BLaER1 (cell line): ENCODE results near the gene CHCT1.

Experiments
- H3K27ac ChIP-seq: shearing (Covaris generic); formaldehyde crosslinking; 2 replicates; pipeline ENCODE4 v1.8.1; 2022
- H3K27me3 ChIP-seq: shearing (Covaris generic); formaldehyde crosslinking; 2 replicates; pipeline ENCODE4 v1.8.1; 2022
- H3K36me3 ChIP-seq: shearing (Covaris generic); formaldehyde crosslinking; 2 replicates; pipeline ENCODE4 v1.8.1; 2022
- H3K4me1 ChIP-seq: shearing (Covaris generic); formaldehyde crosslinking; 2 replicates; pipeline ENCODE4 v1.8.1; 2022
- H3K4me2 ChIP-seq: shearing (Covaris generic); formaldehyde crosslinking; 2 replicates; pipeline ENCODE4 v1.8.1; 2022
- H3K4me3 ChIP-seq: shearing (Covaris generic); formaldehyde crosslinking; 2 replicates; pipeline ENCODE4 v1.8.1; 2022
- H3K9ac ChIP-seq: shearing (Covaris generic); formaldehyde crosslinking; 2 replicates; pipeline ENCODE4 v1.8.1; 2022
- H3K9me3 ChIP-seq: shearing (Covaris generic); formaldehyde crosslinking; 2 replicates; pipeline ENCODE4 v1.8.1; 2022
- H4K20me1 ChIP-seq: shearing (Covaris generic); formaldehyde crosslinking; 2 replicates; pipeline ENCODE4 v1.8.1; 2022
- Cebpa-rat ChIP-seq: shearing (Covaris generic); IDR thresholded peaks from 2 replicates; pipeline ENCODE4 v1.8.1; 2022

The CHCT1 gene

GRCh38 chr17:60439501-60439900, 17.2 kb downstream of the CHCT1 start:
- H3K4me1 ChIP-seq: no peaks in the 10 kb centered on the region
- no peaks in the 10 kb centered on the region for H3K9me3 ChIP-seq
- no peak overlapping the region for H3K9ac ChIP-seq
- no peak for TF ChIP-seq Cebpa-rat
- H3K27ac ChIP-seq: no peak overlapping the region
- H3K27me3 ChIP-seq: no peaks in the 10 kb centered on the region
- no peaks in the 10 kb centered on the region for H4K20me1 ChIP-seq
- H3K36me3 ChIP-seq: 0 out of 2 replicates have a peak, but pooled peaks cover 5% of the 10 kb centered on the region
- H3K4me2 ChIP-seq: no peak overlapping the region
- no peak overlapping the region for H3K4me3 ChIP-seq

GRCh38 chr17:60442271-60443173, 20.2 kb downstream of the CHCT1 start:
- Histone ChIP-seq H4K20me1 (no peaks in the 10 kb centered on the region), H3K27ac (no peak overlapping the region), H3K4me3 (no peak overlapping the region), H3K27me3 (no peaks in the 10 kb centered on the region), H3K9ac (no peak overlapping the region), H3K9me3 (no peaks in the 10 kb centered on the region), H3K4me2 (no peak overlapping the region), H3K4me1 (no peaks in the 10 kb centered on the region), H3K36me3 (peaks cover 28% of the 10 kb centered on the region)
- TF ChIP-seq Cebpa-rat: no peak

- TF ChIP-seq Cebpa-rat: no peak; the same call in 1 of the 2 replicates
- H3K27ac ChIP-seq: no peak overlapping the region
- no peaks in the 10 kb centered on the region for H3K27me3 ChIP-seq
- no peaks in the 10 kb centered on the region for H4K20me1 ChIP-seq
- H3K9me3 ChIP-seq: no peaks in the 10 kb centered on the region
- H3K4me3 ChIP-seq: no peak overlapping the region
- peaks cover 40% of the 10 kb centered on the region for H3K36me3 ChIP-seq
- no peaks in the 10 kb centered on the region for H3K4me1 ChIP-seq
- H3K4me2 ChIP-seq: no peak overlapping the region
- no peak overlapping the region for H3K9ac ChIP-seq
Measured at GRCh38 chr17:60443713-60444112, 21.4 kb downstream of the CHCT1 start.

GRCh38 chr17:60445144-60445543, 22.9 kb downstream of the CHCT1 start:
- Histone ChIP-seq H3K4me1 (no peaks in the 10 kb centered on the region), H3K4me2 (no peak overlapping the region), H3K9ac (no peak overlapping the region), H4K20me1 (no peaks in the 10 kb centered on the region), H3K27ac (no peak overlapping the region), H3K9me3 (no peaks in the 10 kb centered on the region), H3K36me3 (peaks cover 54% of the 10 kb centered on the region), H3K27me3 (no peaks in the 10 kb centered on the region), H3K4me3 (no peak overlapping the region)
- no peak for TF ChIP-seq Cebpa-rat

- no peaks in the 10 kb centered on the region for H4K20me1 ChIP-seq
- no peak overlapping the region for H3K27ac ChIP-seq
- no peak overlapping the region for H3K4me2 ChIP-seq
- no peak overlapping the region for H3K4me3 ChIP-seq
- H3K27me3 ChIP-seq: no peaks in the 10 kb centered on the region
- no peak for TF ChIP-seq Cebpa-rat
- H3K9me3 ChIP-seq: no peaks in the 10 kb centered on the region
- H3K36me3 ChIP-seq: peaks cover 75% of the 10 kb centered on the region
- H3K9ac ChIP-seq: no peak overlapping the region
- H3K4me1 ChIP-seq: no peaks in the 10 kb centered on the region
Measured at GRCh38 chr17:60447375-60447774, 25.1 kb downstream of the CHCT1 start.

GRCh38 chr17:60451071-60451470, 28.8 kb downstream of the CHCT1 start:
- no peak for TF ChIP-seq Cebpa-rat
- Histone ChIP-seq H3K4me3 (no peak overlapping the region), H4K20me1 (no peaks in the 10 kb centered on the region), H3K9ac (no peak overlapping the region), H3K4me1 (no peaks in the 10 kb centered on the region), H3K36me3 (peaks cover 87% of the 10 kb centered on the region), H3K4me2 (no peak overlapping the region), H3K27ac (no peak overlapping the region), H3K9me3 (no peaks in the 10 kb centered on the region), H3K27me3 (no peaks in the 10 kb centered on the region)

- no peak for TF ChIP-seq Cebpa-rat
- H3K36me3 ChIP-seq: peaks cover 88% of the 10 kb centered on the region
Measured at GRCh38 chr17:60451965-60452364, 29.7 kb downstream of the CHCT1 start.

GRCh38 chr17:60455378-60455777, 33.1 kb downstream of the CHCT1 start:
- Histone ChIP-seq H3K4me1 (no peaks in the 10 kb centered on the region), H3K4me2 (no peak overlapping the region), H4K20me1 (no peaks in the 10 kb centered on the region), H3K27ac (no peak overlapping the region), H3K4me3 (no peak overlapping the region), H3K9me3 (peaks cover 6% of the 10 kb centered on the region; the same call in 1 of the 2 replicates), H3K36me3 (peaks cover 90% of the 10 kb centered on the region), H3K27me3 (no peaks in the 10 kb centered on the region), H3K9ac (no peak overlapping the region)
- no peak for TF ChIP-seq Cebpa-rat

More at GRCh38 chr17:60451965-60452364, 29.7 kb downstream of the CHCT1 start:
- Histone ChIP-seq H3K27ac (no peak overlapping the region), H3K4me1 (no peaks in the 10 kb centered on the region), H3K9ac (no peak overlapping the region), H4K20me1 (no peaks in the 10 kb centered on the region), H3K9me3 (0 out of 2 replicates have a peak, but pooled peaks cover under 1% of the 10 kb centered on the region), H3K27me3 (no peaks in the 10 kb centered on the region), H3K4me2 (no peak overlapping the region), H3K4me3 (no peak overlapping the region)

- no peaks in the 10 kb centered on the region for H4K20me1 ChIP-seq
- H3K27ac ChIP-seq: no peak overlapping the region
- TF ChIP-seq Cebpa-rat: no peak
- no peaks in the 10 kb centered on the region for H3K27me3 ChIP-seq
- H3K9me3 ChIP-seq: peaks cover 6% of the 10 kb centered on the region; the same call in 1 of the 2 replicates
- H3K4me1 ChIP-seq: no peaks in the 10 kb centered on the region
- H3K4me2 ChIP-seq: no peak overlapping the region
- no peak overlapping the region for H3K4me3 ChIP-seq
- H3K36me3 ChIP-seq: peaks cover 88% of the 10 kb centered on the region
- no peak overlapping the region for H3K9ac ChIP-seq
Measured at GRCh38 chr17:60457148-60457547, 34.9 kb downstream of the CHCT1 start.

- H3K36me3 ChIP-seq: peaks cover 90% of the 10 kb centered on the region
Measured at GRCh38 chr17:60461584-60461983, 39.3 kb downstream of the CHCT1 start.

More at GRCh38 chr17:60461584-60461983, 39.3 kb downstream of the CHCT1 start:
- no peaks in the 10 kb centered on the region for H3K4me1 ChIP-seq
- no peak for TF ChIP-seq Cebpa-rat
- no peak overlapping the region for H3K27ac ChIP-seq
- no peaks in the 10 kb centered on the region for H3K27me3 ChIP-seq
- no peaks in the 10 kb centered on the region for H4K20me1 ChIP-seq
- no peak overlapping the region for H3K9ac ChIP-seq
- no peak overlapping the region for H3K4me3 ChIP-seq
- peaks cover 6% of the 10 kb centered on the region; the same call in 1 of the 2 replicates for H3K9me3 ChIP-seq
- H3K4me2 ChIP-seq: no peak overlapping the region
